Memory B cell (primary cell): ENCODE results near the gene PTPRN2.
"Not testable (repeated sequence)": the region's sequence is repeated elsewhere in the genome, so short reads cannot be mapped to it uniquely, and the experiment has no call there.

ENCODE experiments used
- ATAC-seq: fragments of 150-1000 bp; cut with Tn5 transposase; 2 replicates; pipeline ENCODE4 v1.10.0; 2021; ENCODE audit warnings: low read depth, mild to moderate bottlenecking, moderate library complexity
- DNase-seq, 2 donors: peaks; one replicate each; pipeline ENCODE4 v3.0.0; 2022; ENCODE audit warnings: low spot score in 2 of 2
- H3K27ac Mint-ChIP-seq: one replicate; pipeline ENCODE4 v1.8.0; 2022; ENCODE audit warnings: mild to moderate bottlenecking, moderate library complexity, mixed read lengths
- H3K27me3 Mint-ChIP-seq: one replicate; pipeline ENCODE4 v1.8.0; 2022; ENCODE audit warnings: mixed read lengths
- H3K36me3 Mint-ChIP-seq: one replicate; pipeline ENCODE4 v1.8.0; 2022; ENCODE audit warnings: mild to moderate bottlenecking, mixed read lengths
- H3K4me1 Mint-ChIP-seq: one replicate; pipeline ENCODE4 v1.8.0; 2022; ENCODE audit warnings: mixed read lengths
- H3K4me3 Mint-ChIP-seq: one replicate; pipeline ENCODE4 v1.8.0; 2022; ENCODE audit warnings: mild to moderate bottlenecking, moderate library complexity, mixed read lengths
- H3K9me3 Mint-ChIP-seq: one replicate; pipeline ENCODE4 v1.8.0; 2022; ENCODE audit warnings: mixed read lengths

Gene PTPRN2

GRCh38 chr7:157516311-157516710 is 1071.3 kb downstream of the PTPRN2 start:
- peaks cover 2% of the 10 kb centered on the region for H3K4me1 Mint-ChIP-seq
- H3K27ac Mint-ChIP-seq = no peak overlapping the region
- peaks cover 2% of the 10 kb centered on the region for H3K9me3 Mint-ChIP-seq
- no peaks in the 10 kb centered on the region for H3K36me3 Mint-ChIP-seq
- ATAC-seq (no peak), DNase-seq (no peak)
- no peak overlapping the region for H3K4me3 Mint-ChIP-seq
- H3K27me3 Mint-ChIP-seq = peaks cover 6% of the 10 kb centered on the region

GRCh38 chr7:157515342-157516041 is 1072.1 kb downstream of the PTPRN2 start:
- DNase-seq (no peak), ATAC-seq (no peak)
- H3K36me3 Mint-ChIP-seq = no peaks in the 10 kb centered on the region
- peaks cover 2% of the 10 kb centered on the region for H3K9me3 Mint-ChIP-seq
- peaks cover 3% of the 10 kb centered on the region for H3K27me3 Mint-ChIP-seq
- no peak overlapping the region for H3K4me3 Mint-ChIP-seq
- H3K27ac Mint-ChIP-seq = no peak overlapping the region
- peaks cover 2% of the 10 kb centered on the region for H3K4me1 Mint-ChIP-seq

GRCh38 chr7:157514746-157515145 is 1072.9 kb downstream of the PTPRN2 start:
- ATAC-seq = no peak
- Mint-ChIP-seq H3K4me3 (no peak overlapping the region), H3K9me3 (peaks cover 2% of the 10 kb centered on the region), H3K4me1 (peaks cover 2% of the 10 kb centered on the region), H3K27me3 (peaks cover 3% of the 10 kb centered on the region), H3K36me3 (no peaks in the 10 kb centered on the region), H3K27ac (no peak overlapping the region)
- no peak for DNase-seq

- Mint-ChIP-seq H3K36me3 (no peaks in the 10 kb centered on the region), H3K4me1 (peaks cover 2% of the 10 kb centered on the region), H3K9me3 (peaks cover 2% of the 10 kb centered on the region), H3K27me3 (peaks cover 3% of the 10 kb centered on the region), H3K4me3 (no peak overlapping the region), H3K27ac (no peak overlapping the region)
- no peak for DNase-seq
- no peak for ATAC-seq
Measured at GRCh38 chr7:157514306-157514705, 1073.3 kb downstream of the PTPRN2 start.

- DNase-seq (no peak), ATAC-seq (no peak)
- Mint-ChIP-seq H3K27ac (no peak overlapping the region), H3K9me3 (peaks cover 2% of the 10 kb centered on the region), H3K36me3 (no peaks in the 10 kb centered on the region), H3K4me3 (no peak overlapping the region), H3K27me3 (peaks cover 5% of the 10 kb centered on the region), H3K4me1 (peaks cover 2% of the 10 kb centered on the region)
Measured at GRCh38 chr7:157513682-157514081, 1073.9 kb downstream of the PTPRN2 start.

GRCh38 chr7:157513162-157513621 is 1074.4 kb downstream of the PTPRN2 start:
- no peaks in the 10 kb centered on the region for H3K4me1 Mint-ChIP-seq
- H3K36me3 Mint-ChIP-seq = no peaks in the 10 kb centered on the region
- no peak overlapping the region for H3K27ac Mint-ChIP-seq
- H3K9me3 Mint-ChIP-seq = peaks cover 2% of the 10 kb centered on the region
- ATAC-seq = no peak
- H3K4me3 Mint-ChIP-seq = no peak overlapping the region
- DNase-seq = no peak
- peaks cover 2% of the 10 kb centered on the region for H3K27me3 Mint-ChIP-seq

- Mint-ChIP-seq H3K4me1 (no peaks in the 10 kb centered on the region), H3K9me3 (peaks cover 3% of the 10 kb centered on the region), H3K4me3 (no peak overlapping the region), H3K27ac (no peak overlapping the region), H3K36me3 (no peaks in the 10 kb centered on the region), H3K27me3 (peaks cover 9% of the 10 kb centered on the region)
- no peak for ATAC-seq
- DNase-seq = no peak
Measured at GRCh38 chr7:157509226-157509625, 1078.4 kb downstream of the PTPRN2 start.

GRCh38 chr7:157508477-157508881 is 1079.1 kb downstream of the PTPRN2 start:
- no peaks in the 10 kb centered on the region for H3K36me3 Mint-ChIP-seq
- DNase-seq (no peak), ATAC-seq (no peak)
- peaks cover 9% of the 10 kb centered on the region for H3K27me3 Mint-ChIP-seq
- H3K27ac Mint-ChIP-seq = no peak overlapping the region
- no peak overlapping the region for H3K4me3 Mint-ChIP-seq
- no peaks in the 10 kb centered on the region for H3K4me1 Mint-ChIP-seq
- H3K9me3 Mint-ChIP-seq = peaks cover 3% of the 10 kb centered on the region

- ATAC-seq = no peak
- peaks cover under 1% of the 10 kb centered on the region for H3K4me1 Mint-ChIP-seq
Measured at GRCh38 chr7:157507987-157508386, 1079.6 kb downstream of the PTPRN2 start.

GRCh38 chr7:157506268-157506667 is 1081.4 kb downstream of the PTPRN2 start:
- H3K36me3 Mint-ChIP-seq = no peaks in the 10 kb centered on the region
- H3K27ac Mint-ChIP-seq = no peak overlapping the region
- H3K4me1 Mint-ChIP-seq = peaks cover 4% of the 10 kb centered on the region
- DNase-seq = no peak
- H3K9me3 Mint-ChIP-seq = peaks cover 1% of the 10 kb centered on the region
- no peak overlapping the region for H3K4me3 Mint-ChIP-seq
- no peak for ATAC-seq
- peaks cover 11% of the 10 kb centered on the region for H3K27me3 Mint-ChIP-seq

More at GRCh38 chr7:157507987-157508386, 1079.6 kb downstream of the PTPRN2 start:
- Mint-ChIP-seq H3K27me3 (peaks cover 10% of the 10 kb centered on the region), H3K9me3 (peaks cover 1% of the 10 kb centered on the region), H3K36me3 (no peaks in the 10 kb centered on the region), H3K4me3 (no peak overlapping the region), H3K27ac (no peak overlapping the region)
- DNase-seq = no peak

- peaks cover 1% of the 10 kb centered on the region for H3K9me3 Mint-ChIP-seq
- no peaks in the 10 kb centered on the region for H3K36me3 Mint-ChIP-seq
- H3K27me3 Mint-ChIP-seq = peaks cover 11% of the 10 kb centered on the region
- DNase-seq (no peak), ATAC-seq (no peak)
- no peak overlapping the region for H3K4me3 Mint-ChIP-seq
- H3K27ac Mint-ChIP-seq = no peak overlapping the region
- peaks cover 4% of the 10 kb centered on the region for H3K4me1 Mint-ChIP-seq
Measured at GRCh38 chr7:157505646-157506045, 1082.0 kb downstream of the PTPRN2 start.

- H3K4me1 Mint-ChIP-seq = peaks cover 4% of the 10 kb centered on the region
- ATAC-seq (no peak), DNase-seq (no peak)
- H3K27ac Mint-ChIP-seq = peak overlapping the region; percentile 36
- H3K9me3 Mint-ChIP-seq = peaks cover 1% of the 10 kb centered on the region
- no peak overlapping the region for H3K4me3 Mint-ChIP-seq
- no peaks in the 10 kb centered on the region for H3K36me3 Mint-ChIP-seq
- peaks cover 15% of the 10 kb centered on the region for H3K27me3 Mint-ChIP-seq
Measured at GRCh38 chr7:157503229-157503628, 1084.4 kb downstream of the PTPRN2 start.

- no peak for ATAC-seq
- peaks cover 4% of the 10 kb centered on the region for H3K4me1 Mint-ChIP-seq
- DNase-seq = no peak
- H3K9me3 Mint-ChIP-seq = peaks cover 1% of the 10 kb centered on the region
- peaks cover 12% of the 10 kb centered on the region for H3K27me3 Mint-ChIP-seq
- H3K4me3 Mint-ChIP-seq = peak overlapping the region; percentile 35
- H3K27ac Mint-ChIP-seq = peak overlapping the region; percentile 36
- H3K36me3 Mint-ChIP-seq = no peaks in the 10 kb centered on the region
Measured at GRCh38 chr7:157502701-157503111, 1084.9 kb downstream of the PTPRN2 start.

GRCh38 chr7:157501581-157501980 is 1086.0 kb downstream of the PTPRN2 start:
- Mint-ChIP-seq H3K27ac (no peak overlapping the region), H3K27me3 (peaks cover 10% of the 10 kb centered on the region), H3K9me3 (peaks cover 1% of the 10 kb centered on the region), H3K4me3 (no peak overlapping the region), H3K4me1 (peaks cover 4% of the 10 kb centered on the region), H3K36me3 (no peaks in the 10 kb centered on the region)
- DNase-seq (no peak), ATAC-seq (no peak)

- H3K9me3 Mint-ChIP-seq, ATAC-seq, H3K27ac Mint-ChIP-seq, DNase-seq, H3K4me1 Mint-ChIP-seq, H3K4me3 Mint-ChIP-seq, H3K36me3 Mint-ChIP-seq: not testable (repeated sequence)
- peaks cover 12% of the 10 kb centered on the region for H3K27me3 Mint-ChIP-seq
Measured at GRCh38 chr7:157500989-157501540, 1086.6 kb downstream of the PTPRN2 start.
